SK-MEL-5 (cell line): ENCODE data around the gene BTN2A1. TPM values are rescaled to one million over a fixed set of nuclear protein-coding genes. Genes with fewer than 3 reads are reported as not detected.
"Not testable (repeated sequence)": the region's sequence is repeated elsewhere in the genome, so short reads cannot be mapped to it uniquely, and the experiment has no call there.

Experiments
- DNase-seq: peaks from one replicate; pipeline ENCODE4 v3.0.0-alpha.2; 2016; ENCODE audit warnings: low read depth, low spot score
- in situ Hi-C: cut with HindIII; loops from 2 replicates; pipeline ENCODE4 v1.10.0; 2016; ENCODE audit warnings: low sequenced_read_pairs, high pct_unique_total_duplicates, low pct_unique_long_range_greater_than_20kb
- total RNA-seq: library from RNA; depleted of rRNA; stranded (reverse); fragments of >200 nt; shearing (Covaris generic); gene quantifications from 2 replicates; pipeline ENCODE4 v1.2.3, GENCODE V29; 2014

The BTN2A1 gene
- total RNA-seq, 1 experiment from 2014 or later = 15.1 TPM

- DNase-seq = no peak
- in situ Hi-C loops = no loop called here
Observed at GRCh38 chr6:26428206-26428605, 29.5 kb upstream of the BTN2A1 start.

GRCh38 chr6:26430787-26431186 is 27.0 kb upstream of the BTN2A1 start:
- no peak for DNase-seq
- in situ Hi-C loops = no loop called here

GRCh38 chr6:26431258-26432172 is 26.2 kb upstream of the BTN2A1 start:
- in situ Hi-C loops = no loop called here

GRCh38 chr6:26432627-26433201 is 25.0 kb upstream of the BTN2A1 start:
- in situ Hi-C loops = no loop called here
- DNase-seq = no peak

More at GRCh38 chr6:26431258-26432172, 26.2 kb upstream of the BTN2A1 start:
- no peak for DNase-seq

GRCh38 chr6:26433680-26434079 is 24.1 kb upstream of the BTN2A1 start:
- in situ Hi-C loops, DNase-seq: not testable (repeated sequence)

- in situ Hi-C loops = no loop called here
- no peak for DNase-seq
Observed at GRCh38 chr6:26436018-26436417, 21.7 kb upstream of the BTN2A1 start.

- in situ Hi-C loops = no loop called here
- no peak for DNase-seq
Observed at GRCh38 chr6:26437550-26437949, 20.2 kb upstream of the BTN2A1 start.

- DNase-seq = no peak
- in situ Hi-C loops = no loop called here
Observed at GRCh38 chr6:26438000-26438399, 19.8 kb upstream of the BTN2A1 start.

- in situ Hi-C loops = no loop called here
- no peak for DNase-seq
Observed at GRCh38 chr6:26439151-26440125, 18.3 kb upstream of the BTN2A1 start.

GRCh38 chr6:26440977-26441358 is 16.8 kb upstream of the BTN2A1 start:
- no peak for DNase-seq
- in situ Hi-C loops = no loop called here

GRCh38 chr6:26441977-26442376 is 15.8 kb upstream of the BTN2A1 start:
- in situ Hi-C loops = no loop called here
- no peak for DNase-seq

GRCh38 chr6:26445934-26446667 is 11.7 kb upstream of the BTN2A1 start:
- in situ Hi-C loops = no loop called here
- no peak for DNase-seq

GRCh38 chr6:26447257-26447656 is 10.5 kb upstream of the BTN2A1 start:
- DNase-seq = no peak
- in situ Hi-C loops = no loop called here

GRCh38 chr6:26450240-26450639 is 7.5 kb upstream of the BTN2A1 start:
- no peak for DNase-seq
- in situ Hi-C loops = no loop called here

GRCh38 chr6:26452631-26453235 is 5.0 kb upstream of the BTN2A1 start:
- in situ Hi-C loops = no loop called here
- DNase-seq = peak; percentile 22

GRCh38 chr6:26454631-26455030 is 3.1 kb upstream of the BTN2A1 start:
- in situ Hi-C loops = no loop called here
- DNase-seq = no peak

GRCh38 chr6:26455357-26455970 is 2.3 kb upstream of the BTN2A1 start:
- in situ Hi-C loops = no loop called here
- no peak for DNase-seq
